ENCODE measurements around the gene NKX1-1.

GRCh38 chr4:1365271-1366178, 40.7 kb downstream of the NKX1-1 start:
- TF ChIP-seq SUZ12 (IDR thresholded peaks at IDR 0.05; ENCODE audit: extremely low read depth, insufficient read depth, insufficient read length) (no peak), YY1 (IDR thresholded peaks at IDR 0.05; ENCODE audit: insufficient read depth, insufficient read length) (no peak)
